ENCODE data around the gene ADAMTSL4. TPM values are rescaled to one million over a fixed set of nuclear protein-coding genes. Genes with fewer than 3 reads are reported as not detected.
A peak's percentile ranks its signal among the peaks of the same experiment; 100 is the strongest.

Gene ADAMTSL4
- total and polyA plus RNA-seq, 2 donors (not counting 1 experiment from before 2014, with no cell fraction given), result 7.3 to 13.0 TPM

DNA sequence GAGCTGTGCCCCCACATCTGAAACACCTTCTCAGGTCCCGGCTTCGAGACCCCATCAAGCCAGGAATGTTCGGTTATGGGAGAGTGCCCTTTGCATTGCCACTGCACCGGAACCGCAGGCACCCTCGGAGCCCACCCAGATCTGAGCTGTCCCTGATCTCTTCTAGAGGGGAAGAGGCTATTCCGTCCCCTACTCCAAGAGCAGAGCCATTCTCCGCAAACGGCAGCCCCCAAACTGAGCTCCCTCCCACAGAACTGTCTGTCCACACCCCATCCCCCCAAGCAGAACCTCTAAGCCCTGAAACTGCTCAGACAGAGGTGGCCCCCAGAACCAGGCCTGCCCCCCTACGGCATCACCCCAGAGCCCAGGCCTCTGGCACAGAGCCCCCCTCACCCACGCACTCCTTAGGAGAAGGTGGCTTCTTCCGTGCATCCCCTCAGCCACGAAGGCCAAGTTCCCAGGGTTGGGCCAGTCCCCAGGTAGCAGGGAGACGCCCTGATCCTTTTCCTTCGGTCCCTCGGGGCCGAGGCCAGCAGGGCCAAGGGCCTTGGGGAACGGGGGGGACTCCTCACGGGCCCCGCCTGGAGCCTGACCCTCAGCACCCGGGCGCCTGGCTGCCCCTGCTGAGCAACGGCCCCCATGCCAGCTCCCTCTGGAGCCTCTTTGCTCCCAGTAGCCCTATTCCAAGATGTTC, 4.3 kb downstream of the ADAMTSL4 start:
- no peak for DNase-seq (ENCODE audit: low read depth in 2 of 2)
- H3K79me2 ChIP-seq (ENCODE audit: control insufficient read depth, insufficient read depth, low read length), result no peaks in the 10 kb centered on the region
- H3K4me2 ChIP-seq (ENCODE audit: extremely low read depth, insufficient read depth, low read length), result no peak overlapping the region
- H3K9ac ChIP-seq (ENCODE audit: insufficient read depth, low read length), result no peak overlapping the region
- no peaks in the 10 kb centered on the region for H3K27me3 ChIP-seq (ENCODE audit: control insufficient read depth, insufficient read depth, low read length)
- peaks cover 14% of the 10 kb centered on the region for H3K4me1 ChIP-seq (ENCODE audit: control insufficient read depth, extremely low read depth, insufficient read depth, low read length)
- H2AFZ ChIP-seq (ENCODE audit: low read length), result no peak overlapping the region
- H4K20me1 ChIP-seq (ENCODE audit: control insufficient read depth, extremely low read depth, insufficient read depth, low read length), result no peaks in the 10 kb centered on the region
- H3K27ac ChIP-seq (ENCODE audit: insufficient read depth, low read length), result peak overlapping the region; percentile 69
- peaks cover 9% of the 10 kb centered on the region for H3K36me3 ChIP-seq (ENCODE audit: control insufficient read depth, insufficient read depth, low read length)
- TF ChIP-seq EZH2 (IDR thresholded peaks at IDR 0.05; ENCODE audit: low read length, missing control alignments), result no peak
- TF ChIP-seq, protein P1, sequence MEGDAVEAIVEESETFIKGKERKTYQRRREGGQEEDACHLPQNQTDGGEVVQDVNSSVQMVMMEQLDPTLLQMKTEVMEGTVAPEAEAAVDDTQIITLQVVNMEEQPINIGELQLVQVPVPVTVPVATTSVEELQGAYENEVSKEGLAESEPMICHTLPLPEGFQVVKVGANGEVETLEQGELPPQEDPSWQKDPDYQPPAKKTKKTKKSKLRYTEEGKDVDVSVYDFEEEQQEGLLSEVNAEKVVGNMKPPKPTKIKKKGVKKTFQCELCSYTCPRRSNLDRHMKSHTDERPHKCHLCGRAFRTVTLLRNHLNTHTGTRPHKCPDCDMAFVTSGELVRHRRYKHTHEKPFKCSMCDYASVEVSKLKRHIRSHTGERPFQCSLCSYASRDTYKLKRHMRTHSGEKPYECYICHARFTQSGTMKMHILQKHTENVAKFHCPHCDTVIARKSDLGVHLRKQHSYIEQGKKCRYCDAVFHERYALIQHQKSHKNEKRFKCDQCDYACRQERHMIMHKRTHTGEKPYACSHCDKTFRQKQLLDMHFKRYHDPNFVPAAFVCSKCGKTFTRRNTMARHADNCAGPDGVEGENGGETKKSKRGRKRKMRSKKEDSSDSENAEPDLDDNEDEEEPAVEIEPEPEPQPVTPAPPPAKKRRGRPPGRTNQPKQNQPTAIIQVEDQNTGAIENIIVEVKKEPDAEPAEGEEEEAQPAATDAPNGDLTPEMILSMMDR (conservative IDR thresholded peaks at IDR 0.05 in 1 of 2, IDR thresholded peaks at IDR 0.05 in 1 of 2; ENCODE audit: low read depth in 1 of 2, low read length in 2 of 2), result no peak
- no peak overlapping the region for H3K4me3 ChIP-seq (replicated peaks in 1 of 4; ENCODE audit: control extremely low read depth in 1 of 4, insufficient read depth in 1 of 4, low read depth in 3 of 4, low read length in 4 of 4)
- no peaks in the 10 kb centered on the region for H3K9me3 ChIP-seq (ENCODE audit: control insufficient read depth, insufficient read depth, low read depth, low read length)

GRCh38 chr1:150554086-150554452, 4.9 kb downstream of the ADAMTSL4 start:
- H3K9me3 ChIP-seq (ENCODE audit: control insufficient read depth, insufficient read depth, low read depth, low read length), result no peaks in the 10 kb centered on the region
- peaks cover 14% of the 10 kb centered on the region for H3K4me1 ChIP-seq (ENCODE audit: control insufficient read depth, extremely low read depth, insufficient read depth, low read length)
- H3K36me3 ChIP-seq (ENCODE audit: control insufficient read depth, insufficient read depth, low read length), result peaks cover 9% of the 10 kb centered on the region
- no peak for DNase-seq (ENCODE audit: low read depth in 2 of 2)
- H3K4me2 ChIP-seq (ENCODE audit: extremely low read depth, insufficient read depth, low read length), result no peak overlapping the region
- H3K4me3 ChIP-seq (replicated peaks in 1 of 4; ENCODE audit: control extremely low read depth in 1 of 4, insufficient read depth in 1 of 4, low read depth in 3 of 4, low read length in 4 of 4), result no peak overlapping the region
- no peaks in the 10 kb centered on the region for H4K20me1 ChIP-seq (ENCODE audit: control insufficient read depth, extremely low read depth, insufficient read depth, low read length)
- no peak overlapping the region for H2AFZ ChIP-seq (ENCODE audit: low read length)
- no peak overlapping the region for H3K9ac ChIP-seq (ENCODE audit: insufficient read depth, low read length)
- TF ChIP-seq EZH2 (IDR thresholded peaks at IDR 0.05; ENCODE audit: low read length, missing control alignments), result no peak
- TF ChIP-seq, protein P1 (conservative IDR thresholded peaks at IDR 0.05 in 1 of 2, IDR thresholded peaks at IDR 0.05 in 1 of 2; ENCODE audit: low read depth in 1 of 2, low read length in 2 of 2), result no peak
- no peaks in the 10 kb centered on the region for H3K27me3 ChIP-seq (ENCODE audit: control insufficient read depth, insufficient read depth, low read length)
- no peaks in the 10 kb centered on the region for H3K79me2 ChIP-seq (ENCODE audit: control insufficient read depth, insufficient read depth, low read length)
- H3K27ac ChIP-seq (ENCODE audit: insufficient read depth, low read length), result no peak overlapping the region

GRCh38 chr1:150555198-150555970, 6.2 kb downstream of the ADAMTSL4 start:
- H4K20me1 ChIP-seq (ENCODE audit: control insufficient read depth, extremely low read depth, insufficient read depth, low read length), result no peaks in the 10 kb centered on the region
- H2AFZ ChIP-seq (ENCODE audit: low read length), result no peak overlapping the region
- H3K79me2 ChIP-seq (ENCODE audit: control insufficient read depth, insufficient read depth, low read length), result peaks cover 10% of the 10 kb centered on the region
- H3K9me3 ChIP-seq (ENCODE audit: control insufficient read depth, insufficient read depth, low read depth, low read length), result no peaks in the 10 kb centered on the region
- peaks cover 13% of the 10 kb centered on the region for H3K36me3 ChIP-seq (ENCODE audit: control insufficient read depth, insufficient read depth, low read length)
- TF ChIP-seq EZH2 (IDR thresholded peaks at IDR 0.05; ENCODE audit: low read length, missing control alignments), result no peak
- TF ChIP-seq, protein P1 (conservative IDR thresholded peaks at IDR 0.05 in 1 of 2, IDR thresholded peaks at IDR 0.05 in 1 of 2; ENCODE audit: low read depth in 1 of 2, low read length in 2 of 2), result no peak
- H3K27me3 ChIP-seq (ENCODE audit: control insufficient read depth, insufficient read depth, low read length), result no peaks in the 10 kb centered on the region
- no peak overlapping the region for H3K27ac ChIP-seq (ENCODE audit: insufficient read depth, low read length)
- peaks cover 19% of the 10 kb centered on the region for H3K4me1 ChIP-seq (ENCODE audit: control insufficient read depth, extremely low read depth, insufficient read depth, low read length)
- no peak overlapping the region for H3K4me3 ChIP-seq (replicated peaks in 1 of 4; ENCODE audit: control extremely low read depth in 1 of 4, insufficient read depth in 1 of 4, low read depth in 3 of 4, low read length in 4 of 4)
- no peak for DNase-seq (ENCODE audit: low read depth in 2 of 2)
- H3K4me2 ChIP-seq (ENCODE audit: extremely low read depth, insufficient read depth, low read length), result no peak overlapping the region
- no peak overlapping the region for H3K9ac ChIP-seq (ENCODE audit: insufficient read depth, low read length)

Measured in fibroblast of lung (primary cell).